ENCODE data around the gene CCDC179. TPM values are rescaled to one million over a fixed set of nuclear protein-coding genes. Genes with fewer than 3 reads are reported as not detected.

The CCDC179 gene
- total RNA-seq, 1 donor from 2014 or later = not detected

GRCh38 chr11:22869325-22869724 lies 9.1 kb upstream of the CCDC179 start:
- H3K4me1 ChIP-seq = no peaks in the 10 kb centered on the region
- no peak for TF ChIP-seq CTCF (IDR thresholded peaks at IDR 0.05)
- H3K27me3 ChIP-seq = no peaks in the 10 kb centered on the region
- no peak overlapping the region for H3K27ac ChIP-seq
- no peak for DNase-seq (ENCODE audit: low spot score in 2 of 2)
- no peaks in the 10 kb centered on the region for H3K36me3 ChIP-seq
- H3K9me3 ChIP-seq = peaks cover 0 to 3% of the 10 kb centered on the region in 2 donors
- intact Hi-C loops (cut with DNase I) = no loop called here
- H3K4me3 ChIP-seq = no peak overlapping the region

- Histone ChIP-seq H3K36me3 (no peaks in the 10 kb centered on the region), H3K9me3 (no peaks in the 10 kb centered on the region), H3K4me3 (no peak overlapping the region), H3K27me3 (no peaks in the 10 kb centered on the region), H3K27ac (no peak overlapping the region), H3K4me1 (no peaks in the 10 kb centered on the region)
- TF ChIP-seq CTCF (IDR thresholded peaks at IDR 0.05) = no peak
- intact Hi-C loops (cut with DNase I) = no loop called here
- DNase-seq (ENCODE audit: low spot score in 2 of 2) = no peak
Measured at GRCh38 chr11:22859756-22860155, 518 bp downstream of the CCDC179 start.

- no peaks in the 10 kb centered on the region for H3K4me1 ChIP-seq
- no peak for DNase-seq (ENCODE audit: low spot score in 2 of 2)
- TF ChIP-seq CTCF (IDR thresholded peaks at IDR 0.05) = no peak
- no peaks in the 10 kb centered on the region for H3K27me3 ChIP-seq
- no peak overlapping the region for H3K4me3 ChIP-seq
- peaks cover 0 to 4% of the 10 kb centered on the region in 2 donors for H3K9me3 ChIP-seq
- no peaks in the 10 kb centered on the region for H3K36me3 ChIP-seq
- no peak overlapping the region for H3K27ac ChIP-seq
- intact Hi-C loops (cut with DNase I) = no loop called here
Measured at GRCh38 chr11:22851477-22851876, 8.8 kb downstream of the CCDC179 start.

GRCh38 chr11:22846726-22847125 lies 13.5 kb downstream of the CCDC179 start:
- no peak overlapping the region for H3K4me3 ChIP-seq
- H3K27ac ChIP-seq = no peak overlapping the region
- no peak for TF ChIP-seq CTCF (IDR thresholded peaks at IDR 0.05)
- H3K9me3 ChIP-seq = no peaks in the 10 kb centered on the region
- DNase-seq (ENCODE audit: low spot score in 2 of 2) = no peak
- H3K36me3 ChIP-seq = no peaks in the 10 kb centered on the region
- intact Hi-C loops (cut with DNase I) = no loop called here
- no peaks in the 10 kb centered on the region for H3K4me1 ChIP-seq
- H3K27me3 ChIP-seq = no peaks in the 10 kb centered on the region

- intact Hi-C loops (cut with DNase I) = no loop called here
- Histone ChIP-seq H3K4me3 (no peak overlapping the region), H3K27me3 (no peaks in the 10 kb centered on the region), H3K4me1 (peaks cover 0 to 5% of the 10 kb centered on the region in 2 donors), H3K9me3 (no peaks in the 10 kb centered on the region), H3K27ac (no peak overlapping the region), H3K36me3 (no peaks in the 10 kb centered on the region)
- DNase-seq (ENCODE audit: low spot score in 2 of 2) = no peak
- no peak for TF ChIP-seq CTCF (IDR thresholded peaks at IDR 0.05)
Measured at GRCh38 chr11:22832315-22833015, 27.8 kb downstream of the CCDC179 start.

GRCh38 chr11:22830082-22830414 lies 30.2 kb downstream of the CCDC179 start:
- Histone ChIP-seq H3K4me1 (peaks cover 0 to 5% of the 10 kb centered on the region in 2 donors), H3K9me3 (no peaks in the 10 kb centered on the region), H3K4me3 (peak overlapping the region; percentile 68 to 85), H3K27ac (no peak overlapping the region), H3K36me3 (peaks cover 0 to 4% of the 10 kb centered on the region in 2 donors), H3K27me3 (no peaks in the 10 kb centered on the region)
- no peak for TF ChIP-seq CTCF (IDR thresholded peaks at IDR 0.05)
- DNase-seq (ENCODE audit: low spot score in 2 of 2) = no peak
- intact Hi-C loops (cut with DNase I) = no loop called here
